ENCODE data around the gene FAM240B.

The FAM240B gene

GRCh38 chr9:38671748-38672147 lies 48.2 kb downstream of the FAM240B start:
- no peak for TF ChIP-seq TAF1 (IDR thresholded peaks at IDR 0.05; ENCODE audit: borderline replicate concordance, insufficient read depth, low read length)
- TF ChIP-seq REST (IDR thresholded peaks at IDR 0.05; ENCODE audit: insufficient read depth in 1 of 2, low read depth in 2 of 2, low read length in 2 of 2), result no peak
- no peak for TF ChIP-seq SIN3A (IDR thresholded peaks at IDR 0.05; ENCODE audit: borderline replicate concordance, insufficient read depth, low read length)
- TF ChIP-seq POLR2AphosphoS5 (IDR thresholded peaks at IDR 0.05; ENCODE audit: low read depth, low read length), result no peak
- no peak for TF ChIP-seq FOXP2 (optimal IDR thresholded peaks at IDR 0.05; ENCODE audit: borderline replicate concordance, extremely low read depth, extremely low read length, insufficient read depth)

- TF ChIP-seq SIN3A (IDR thresholded peaks at IDR 0.05; ENCODE audit: borderline replicate concordance, insufficient read depth, low read length) (no peak), REST (IDR thresholded peaks at IDR 0.05; ENCODE audit: insufficient read depth in 1 of 2, low read depth in 2 of 2, low read length in 2 of 2) (no peak), POLR2AphosphoS5 (IDR thresholded peaks at IDR 0.05; ENCODE audit: low read depth, low read length) (no peak), TAF1 (IDR thresholded peaks at IDR 0.05; ENCODE audit: borderline replicate concordance, insufficient read depth, low read length) (no peak), FOXP2 (optimal IDR thresholded peaks at IDR 0.05; ENCODE audit: borderline replicate concordance, extremely low read depth, extremely low read length, insufficient read depth) (no peak)
Measured at GRCh38 chr9:38671372-38671731, 48.6 kb downstream of the FAM240B start.

GRCh38 chr9:38670542-38671371 lies 49.2 kb downstream of the FAM240B start:
- TF ChIP-seq POLR2AphosphoS5 (IDR thresholded peaks at IDR 0.05; ENCODE audit: low read depth, low read length), result no peak

- TF ChIP-seq TAF1 (IDR thresholded peaks at IDR 0.05; ENCODE audit: borderline replicate concordance, insufficient read depth, low read length), result no peak
- TF ChIP-seq SIN3A (IDR thresholded peaks at IDR 0.05; ENCODE audit: borderline replicate concordance, insufficient read depth, low read length), result no peak
- TF ChIP-seq FOXP2 (optimal IDR thresholded peaks at IDR 0.05; ENCODE audit: borderline replicate concordance, extremely low read depth, extremely low read length, insufficient read depth), result no peak
- TF ChIP-seq REST (IDR thresholded peaks at IDR 0.05; ENCODE audit: insufficient read depth in 1 of 2, low read depth in 2 of 2, low read length in 2 of 2), result no peak
- TF ChIP-seq POLR2AphosphoS5 (IDR thresholded peaks at IDR 0.05; ENCODE audit: low read depth, low read length), result no peak
Measured at GRCh38 chr9:38668791-38669466, 51.0 kb downstream of the FAM240B start.

GRCh38 chr9:38662763-38663593 lies 57.0 kb downstream of the FAM240B start:
- no peak for TF ChIP-seq FOXP2 (optimal IDR thresholded peaks at IDR 0.05; ENCODE audit: borderline replicate concordance, extremely low read depth, extremely low read length, insufficient read depth)
- no peak for TF ChIP-seq POLR2AphosphoS5 (IDR thresholded peaks at IDR 0.05; ENCODE audit: low read depth, low read length)
- TF ChIP-seq REST (IDR thresholded peaks at IDR 0.05; ENCODE audit: insufficient read depth in 1 of 2, low read depth in 2 of 2, low read length in 2 of 2), result no peak
- TF ChIP-seq TAF1 (IDR thresholded peaks at IDR 0.05; ENCODE audit: borderline replicate concordance, insufficient read depth, low read length), result no peak
- no peak for TF ChIP-seq SIN3A (IDR thresholded peaks at IDR 0.05; ENCODE audit: borderline replicate concordance, insufficient read depth, low read length)

Measured in PFSK-1 (cell line).